ENCODE data around the gene MYO18A.

DNA sequence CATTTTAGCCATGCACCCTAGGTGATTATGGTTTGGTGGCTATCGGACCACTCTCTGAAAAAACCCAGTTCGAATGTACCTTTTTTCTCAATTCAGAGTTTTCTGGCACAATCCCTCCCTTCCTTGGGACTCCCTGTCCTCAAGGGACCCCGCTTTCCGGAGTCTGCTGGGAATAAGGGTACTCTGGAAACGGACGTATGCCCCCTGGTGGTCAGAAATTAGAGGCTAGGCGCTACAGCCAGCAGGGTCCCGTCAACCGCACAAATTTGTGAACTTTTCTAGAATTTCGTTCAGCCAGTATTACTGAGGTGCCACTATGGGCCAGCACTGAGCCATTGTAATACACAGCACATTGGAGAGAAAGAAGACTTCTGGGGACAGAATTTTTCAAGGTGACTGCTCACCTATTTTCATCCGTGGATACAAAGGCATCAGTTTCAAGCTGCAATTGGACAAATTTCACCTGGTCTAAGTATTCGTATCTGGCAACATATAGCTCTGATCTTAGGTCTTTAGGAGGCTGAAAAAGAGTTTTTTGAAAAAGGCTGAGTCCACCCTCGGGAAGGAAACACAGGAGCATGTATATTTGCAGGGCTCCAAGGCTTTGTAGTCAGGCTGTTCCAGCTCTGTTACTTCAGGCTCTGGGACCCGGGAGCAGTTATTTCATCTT, 39.3 kb upstream of the MYO18A start:
- TF ChIP-seq EZH2 (IDR thresholded peaks at IDR 0.05; ENCODE audit: low read length) = no peak
- TF ChIP-seq, protein P1, sequence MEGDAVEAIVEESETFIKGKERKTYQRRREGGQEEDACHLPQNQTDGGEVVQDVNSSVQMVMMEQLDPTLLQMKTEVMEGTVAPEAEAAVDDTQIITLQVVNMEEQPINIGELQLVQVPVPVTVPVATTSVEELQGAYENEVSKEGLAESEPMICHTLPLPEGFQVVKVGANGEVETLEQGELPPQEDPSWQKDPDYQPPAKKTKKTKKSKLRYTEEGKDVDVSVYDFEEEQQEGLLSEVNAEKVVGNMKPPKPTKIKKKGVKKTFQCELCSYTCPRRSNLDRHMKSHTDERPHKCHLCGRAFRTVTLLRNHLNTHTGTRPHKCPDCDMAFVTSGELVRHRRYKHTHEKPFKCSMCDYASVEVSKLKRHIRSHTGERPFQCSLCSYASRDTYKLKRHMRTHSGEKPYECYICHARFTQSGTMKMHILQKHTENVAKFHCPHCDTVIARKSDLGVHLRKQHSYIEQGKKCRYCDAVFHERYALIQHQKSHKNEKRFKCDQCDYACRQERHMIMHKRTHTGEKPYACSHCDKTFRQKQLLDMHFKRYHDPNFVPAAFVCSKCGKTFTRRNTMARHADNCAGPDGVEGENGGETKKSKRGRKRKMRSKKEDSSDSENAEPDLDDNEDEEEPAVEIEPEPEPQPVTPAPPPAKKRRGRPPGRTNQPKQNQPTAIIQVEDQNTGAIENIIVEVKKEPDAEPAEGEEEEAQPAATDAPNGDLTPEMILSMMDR (optimal IDR thresholded peaks at IDR 0.05 in 1 of 3, IDR thresholded peaks at IDR 0.05 in 1 of 3, conservative IDR thresholded peaks at IDR 0.05 in 1 of 3; ENCODE audit: extremely low read depth in 1 of 3, insufficient read depth in 2 of 3, low read length in 3 of 3) = peak; percentile 80 to 90 (median 85)

All from keratinocyte (primary cell).